Endothelial cell of umbilical vein (primary cell): ENCODE measurements around the gene ZNHIT3. TPM values are rescaled to one million over a fixed set of nuclear protein-coding genes. Genes with fewer than 3 reads are reported as not detected.

Experiments used
- BruUV-seq: library from RNA; stranded (reverse); fragments of 400-500 nt; replicated peaks from 2 replicates; lab custom pipeline; 2021; lab: Mats Ljungman, UMichigan
- CTCF ChIA-PET: fragments of 300-600, 350-600 bp; sonication (Branson Sonifier 250); formaldehyde crosslinking; loops from one replicate; lab custom pipeline; 2021; ENCODE audit warnings: antibody characterized with exemption, inconsistent platforms; lab: Charles Lee
- POLR2A ChIA-PET: fragments of 300-600, 350-600 bp; sonication (Branson Sonifier 250); formaldehyde crosslinking; loops from one replicate; lab custom pipeline; 2021; ENCODE audit warnings: antibody characterized with exemption, inconsistent platforms; lab: Charles Lee
- DNase-seq: peaks from one replicate; pipeline ENCODE4 v3.0.0-alpha.2; 2011; ENCODE audit warnings: low read depth, low spot score
- FAIRE-seq: peaks from 2 replicates; lab custom pipeline; 2011; peaks lifted over from hg19 to GRCh38; lab: Jason Lieb, UNC
- H2AFZ ChIP-seq: 2 replicates; pipeline ENCODE4 v1.6.0; 2012; ENCODE audit warnings: low read depth, low read length, control low read depth, inconsistent platforms
- H3K27ac ChIP-seq: 2 replicates; pipeline ENCODE4 v1.5.1; 2011; ENCODE audit warnings: low read depth, mild to moderate bottlenecking, control low read depth, low read length, moderate library complexity; ENCODE audit not compliant: insufficient read depth
- H3K27me3 ChIP-seq, 2 experiments: 2 replicates each; pipeline versions ENCODE4 v1.6.0 to v1.6.1; 2011; ENCODE audit warnings: low read length in 2 of 2, mixed read lengths in 1 of 2; ENCODE audit not compliant: control insufficient read depth in 2 of 2, insufficient read depth in 2 of 2
- H3K36me3 ChIP-seq, 2 experiments: 2 replicates in 1 of 2; 3 replicates in 1 of 2; pipeline ENCODE4 v1.5.1; 2011; ENCODE audit warnings: low read length in 2 of 2, mild to moderate bottlenecking in 1 of 2, moderate library complexity in 1 of 2; ENCODE audit not compliant: control insufficient read depth in 2 of 2, insufficient read depth in 2 of 2; ENCODE audit errors: extremely low read depth in 1 of 2
- H3K4me1 ChIP-seq: 3 replicates; pipeline ENCODE4 v1.5.1; 2011; ENCODE audit warnings: mild to moderate bottlenecking, low read length; ENCODE audit not compliant: control insufficient read depth, insufficient read depth; ENCODE audit errors: extremely low read depth
- H3K4me2 ChIP-seq: 2 replicates; pipeline ENCODE4 v1.6.1; 2011; ENCODE audit warnings: low read length, control low read depth, mixed read lengths; ENCODE audit not compliant: insufficient read depth
- H3K4me3 ChIP-seq, 3 experiments: fragments of 200-600 bp in 1 of 3; sonication (generic), shearing (Covaris generic) in 1 of 3; replicated peaks in 1 of 3; 2 replicates each; pipeline ENCODE4 v1.5.1; 2011 to 2016; ENCODE audit warnings: control low read depth in 3 of 3, low read length in 3 of 3, mild to moderate bottlenecking in 2 of 3, inconsistent platforms in 1 of 3, low read depth in 1 of 3, moderate library complexity in 1 of 3; ENCODE audit not compliant: insufficient read depth in 1 of 3
- H3K79me2 ChIP-seq: 2 replicates; pipeline ENCODE4 v1.6.0; 2012; ENCODE audit warnings: low read length, inconsistent platforms; ENCODE audit not compliant: control insufficient read depth, insufficient read depth
- H3K9ac ChIP-seq: replicated peaks from 2 replicates; pipeline ENCODE3; 2011; ENCODE audit warnings: low read length, control low read depth; ENCODE audit not compliant: insufficient read depth; ENCODE audit errors: extremely low read depth
- H3K9me1 ChIP-seq: replicated peaks from 3 replicates; pipeline ENCODE4 v1.6.0; 2011; ENCODE audit warnings: mild to moderate bottlenecking, low read length; ENCODE audit not compliant: control insufficient read depth, insufficient read depth; ENCODE audit errors: extremely low read depth
- H3K9me3 ChIP-seq: replicated peaks from 2 replicates; pipeline ENCODE4 v1.5.1; 2012; ENCODE audit warnings: low read length, inconsistent platforms; ENCODE audit not compliant: control insufficient read depth, insufficient read depth
- H4K20me1 ChIP-seq: replicated peaks from 2 replicates; pipeline ENCODE3; 2011; ENCODE audit warnings: mild to moderate bottlenecking, low read length; ENCODE audit not compliant: control insufficient read depth, insufficient read depth; ENCODE audit errors: extremely low read depth
- EZH2 ChIP-seq: IDR thresholded peaks from 2 replicates; pipeline ENCODE4 v1.6.1; 2012; ENCODE audit warnings: borderline replicate concordance, low read depth, mild to moderate bottlenecking, moderate library complexity, low read length, inconsistent platforms; ENCODE audit not compliant: severe bottlenecking
- FOS ChIP-seq: IDR thresholded peaks from 2 replicates; pipeline ENCODE4 v1.6.1; 2011; ENCODE audit warnings: mild to moderate bottlenecking, low read length, moderate library complexity, borderline replicate concordance; ENCODE audit not compliant: insufficient read depth
- GATA2 ChIP-seq: IDR thresholded peaks from 2 replicates; pipeline ENCODE4 v1.7.0; 2011; ENCODE audit warnings: low read depth, mild to moderate bottlenecking, moderate library complexity, mixed read lengths, low read length; ENCODE audit not compliant: insufficient read length, insufficient read depth
- JUN ChIP-seq: IDR thresholded peaks from 2 replicates; pipeline ENCODE4 v1.6.1; 2011; ENCODE audit warnings: borderline replicate concordance, low read depth; ENCODE audit not compliant: insufficient read length, insufficient read depth
- MYC ChIP-seq: IDR thresholded peaks from one replicate; pipeline ENCODE4 v1.6.1; 2011; ENCODE audit warnings: mild to moderate bottlenecking, low read depth, low read length
- POLR2A ChIP-seq: IDR thresholded peaks from 2 replicates; pipeline ENCODE4 v1.6.1; 2012; ENCODE audit warnings: low read depth, mild to moderate bottlenecking, control low read depth, low read length
- POLR2AphosphoS5 ChIP-seq: IDR thresholded peaks from 2 replicates; pipeline ENCODE4 v1.6.1; 2012; ENCODE audit warnings: low read depth, mild to moderate bottlenecking, control low read depth, low read length, moderate library complexity; ENCODE audit not compliant: insufficient read depth
- dilution Hi-C: fragments of 300-500 bp; cut with MboI; formaldehyde crosslinking; loops from one replicate; pipeline ENCODE4 v1.15.0; 2019; ENCODE audit warnings: low sequenced_read_pairs; ENCODE audit not compliant: extremely low pct_ligation_motif_present
- intact Hi-C: fragments of 100-400 bp; cut with micrococcal nuclease; formaldehyde crosslinking; loops from one replicate; pipeline ENCODE4 v1.10.0; 2022
- polyA plus RNA-seq, 4 experiments: library from polyadenylated mRNA; depleted of rRNA in 3 of 4; stranded (reverse) in 3 of 4; unstranded in 1 of 4; fragments of >200 nt; gene quantifications; 2 replicates each; pipeline versions ENCODE4 v1.2.1 to v1.2.3, GENCODE V29; 2011 to 2012; ENCODE audit warnings: missing spikeins in 1 of 4
- total RNA-seq: library from RNA; stranded (reverse); gene quantifications from 2 replicates; pipeline ENCODE4 v1.2.3, GENCODE V29; 2021
- TF ChIP-seq, protein P1 (sequence below), 2 donors: IDR thresholded peaks; 1 replicate in 1 of 2; 2 replicates in 1 of 2; pipeline ENCODE4 v1.5.1; 2011; ENCODE audit warnings: low read length in 2 of 2, mild to moderate bottlenecking in 2 of 2, moderate library complexity in 2 of 2, control low read depth in 1 of 2, inconsistent platforms in 1 of 2, low read depth in 1 of 2; ENCODE audit not compliant: insufficient read depth in 1 of 2; ENCODE audit errors: extremely low read depth in 1 of 2
- TF ChIP-seq, protein P2 (sequence below): IDR thresholded peaks from 2 replicates; pipeline ENCODE4 v1.6.1; 2011; ENCODE audit not compliant: insufficient read depth, insufficient read length

Gene ZNHIT3
- total and polyA plus RNA-seq, 2 donors (not counting 3 experiments of a cell fraction or from before 2014, with no cell fraction given) = 34.0 to 66.9 TPM

DNA sequence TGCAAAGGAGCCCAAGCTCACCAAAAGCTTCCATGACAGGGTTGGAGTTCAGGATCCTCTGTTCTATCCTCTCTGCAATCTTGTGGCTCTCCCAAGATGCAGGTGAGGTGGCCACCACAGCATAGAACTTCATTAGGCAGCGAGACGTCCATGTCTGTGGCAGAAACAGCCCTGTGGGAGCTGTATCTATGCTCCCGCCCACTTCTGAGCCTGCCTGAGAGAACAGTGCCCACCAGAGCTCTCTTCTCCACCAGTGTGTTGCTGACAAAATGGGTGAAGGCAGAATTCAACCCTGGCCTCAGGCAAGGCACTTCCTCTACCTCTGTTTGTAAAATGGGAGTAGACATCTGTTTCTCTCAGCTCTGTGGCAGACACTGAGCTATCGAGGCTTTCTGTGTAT is 29.4 kb downstream of the ZNHIT3 start:
- intact Hi-C loops (no loop called here), dilution Hi-C loops (no loop called here)
- Histone ChIP-seq H4K20me1 (no peaks in the 10 kb centered on the region), H3K79me2 (no peaks in the 10 kb centered on the region), H3K9ac (no peak overlapping the region), H3K27ac (no peak overlapping the region), H3K4me3 (no peak overlapping the region), H3K9me1 (no peaks in the 10 kb centered on the region), H3K9me3 (no peaks in the 10 kb centered on the region), H3K36me3 (peaks cover 3 to 7% of the 10 kb centered on the region in 2 experiments), H3K4me1 (peaks cover 3% of the 10 kb centered on the region), H3K4me2 (no peak overlapping the region), H3K27me3 (no peaks in the 10 kb centered on the region), H2AFZ (no peak overlapping the region)
- DNase-seq = no peak
- CTCF ChIA-PET = interaction anchor here (0.7 to 1.5 kb wide), 2 partner anchors 8 to 15 kb away, joined by 3 to 4 read pairs; no protein-coding TSS in a partner anchor
- POLR2A ChIA-PET = interaction anchor here (0.6 kb wide), 1 partner anchor 21 kb away, joined by 3 read pairs; no protein-coding TSS in a partner anchor
- no peak for TF ChIP-seq EZH2
- TF ChIP-seq, protein P1, sequence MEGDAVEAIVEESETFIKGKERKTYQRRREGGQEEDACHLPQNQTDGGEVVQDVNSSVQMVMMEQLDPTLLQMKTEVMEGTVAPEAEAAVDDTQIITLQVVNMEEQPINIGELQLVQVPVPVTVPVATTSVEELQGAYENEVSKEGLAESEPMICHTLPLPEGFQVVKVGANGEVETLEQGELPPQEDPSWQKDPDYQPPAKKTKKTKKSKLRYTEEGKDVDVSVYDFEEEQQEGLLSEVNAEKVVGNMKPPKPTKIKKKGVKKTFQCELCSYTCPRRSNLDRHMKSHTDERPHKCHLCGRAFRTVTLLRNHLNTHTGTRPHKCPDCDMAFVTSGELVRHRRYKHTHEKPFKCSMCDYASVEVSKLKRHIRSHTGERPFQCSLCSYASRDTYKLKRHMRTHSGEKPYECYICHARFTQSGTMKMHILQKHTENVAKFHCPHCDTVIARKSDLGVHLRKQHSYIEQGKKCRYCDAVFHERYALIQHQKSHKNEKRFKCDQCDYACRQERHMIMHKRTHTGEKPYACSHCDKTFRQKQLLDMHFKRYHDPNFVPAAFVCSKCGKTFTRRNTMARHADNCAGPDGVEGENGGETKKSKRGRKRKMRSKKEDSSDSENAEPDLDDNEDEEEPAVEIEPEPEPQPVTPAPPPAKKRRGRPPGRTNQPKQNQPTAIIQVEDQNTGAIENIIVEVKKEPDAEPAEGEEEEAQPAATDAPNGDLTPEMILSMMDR (IDR thresholded peaks at IDR 0.05; ENCODE audit: extremely low read depth in 1 of 2, insufficient read depth in 1 of 2, low read depth in 1 of 2, low read length in 2 of 2) = no peak
- no peak for TF ChIP-seq JUN
- TF ChIP-seq POLR2A = no peak
- no peak for TF ChIP-seq MYC
- TF ChIP-seq, protein P2, sequence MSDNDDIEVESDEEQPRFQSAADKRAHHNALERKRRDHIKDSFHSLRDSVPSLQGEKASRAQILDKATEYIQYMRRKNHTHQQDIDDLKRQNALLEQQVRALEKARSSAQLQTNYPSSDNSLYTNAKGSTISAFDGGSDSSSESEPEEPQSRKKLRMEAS = no peak
- no peak for TF ChIP-seq POLR2AphosphoS5
- TF ChIP-seq GATA2 = no peak
- TF ChIP-seq FOS = no peak
- FAIRE-seq = no peak
- no TSS peak for BruUV-seq
